Measurements from ENCODE around the gene PRMT5.

GRCh38 chr14:22884076-22884737 is 45.0 kb downstream of the PRMT5 start:
- TF ChIP-seq POLR2A (IDR thresholded peaks at IDR 0.05): no peak
- TF ChIP-seq, protein P1, sequence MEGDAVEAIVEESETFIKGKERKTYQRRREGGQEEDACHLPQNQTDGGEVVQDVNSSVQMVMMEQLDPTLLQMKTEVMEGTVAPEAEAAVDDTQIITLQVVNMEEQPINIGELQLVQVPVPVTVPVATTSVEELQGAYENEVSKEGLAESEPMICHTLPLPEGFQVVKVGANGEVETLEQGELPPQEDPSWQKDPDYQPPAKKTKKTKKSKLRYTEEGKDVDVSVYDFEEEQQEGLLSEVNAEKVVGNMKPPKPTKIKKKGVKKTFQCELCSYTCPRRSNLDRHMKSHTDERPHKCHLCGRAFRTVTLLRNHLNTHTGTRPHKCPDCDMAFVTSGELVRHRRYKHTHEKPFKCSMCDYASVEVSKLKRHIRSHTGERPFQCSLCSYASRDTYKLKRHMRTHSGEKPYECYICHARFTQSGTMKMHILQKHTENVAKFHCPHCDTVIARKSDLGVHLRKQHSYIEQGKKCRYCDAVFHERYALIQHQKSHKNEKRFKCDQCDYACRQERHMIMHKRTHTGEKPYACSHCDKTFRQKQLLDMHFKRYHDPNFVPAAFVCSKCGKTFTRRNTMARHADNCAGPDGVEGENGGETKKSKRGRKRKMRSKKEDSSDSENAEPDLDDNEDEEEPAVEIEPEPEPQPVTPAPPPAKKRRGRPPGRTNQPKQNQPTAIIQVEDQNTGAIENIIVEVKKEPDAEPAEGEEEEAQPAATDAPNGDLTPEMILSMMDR (IDR thresholded peaks at IDR 0.05 in 4 of 5, conservative IDR thresholded peaks at IDR 0.05 in 1 of 5): no peak

Measured in gastrocnemius medialis (tissue), 4 donors.